PFSK-1 (cell line): ENCODE data around the gene HMGCS1.

Experiments used
- FOXP2 ChIP-seq: optimal IDR thresholded peaks from 2 replicates; pipeline ENCODE3; 2011; ENCODE audit warnings: borderline replicate concordance, control low read depth, inconsistent platforms; ENCODE audit not compliant: insufficient read depth; ENCODE audit errors: extremely low read length, extremely low read depth
- POLR2AphosphoS5 ChIP-seq: IDR thresholded peaks from 2 replicates; pipeline ENCODE4 v1.6.1; 2012; ENCODE audit warnings: low read depth, mild to moderate bottlenecking, control low read depth, low read length, moderate library complexity
- REST ChIP-seq, 2 experiments: IDR thresholded peaks; 2 replicates each; pipeline versions ENCODE4 v1.6.1 to v1.8.0; 2011 to 2012; ENCODE audit warnings: low read depth in 2 of 2, low read length in 2 of 2, control low read depth in 1 of 2, inconsistent platforms in 1 of 2, mild to moderate bottlenecking in 1 of 2, moderate library complexity in 1 of 2; ENCODE audit not compliant: insufficient read depth in 1 of 2
- SIN3A ChIP-seq: IDR thresholded peaks from 2 replicates; pipeline ENCODE4 v1.6.1; 2012; ENCODE audit warnings: mild to moderate bottlenecking, low read length, moderate library complexity, borderline replicate concordance; ENCODE audit not compliant: insufficient read depth
- TAF1 ChIP-seq: IDR thresholded peaks from 2 replicates; pipeline ENCODE4 v1.6.1; 2012; ENCODE audit warnings: low read length, control low read depth, borderline replicate concordance; ENCODE audit not compliant: insufficient read depth

- no peak for TF ChIP-seq POLR2AphosphoS5
- no peak for TF ChIP-seq SIN3A
- no peak for TF ChIP-seq TAF1
- TF ChIP-seq REST (IDR thresholded peaks at IDR 0.05; ENCODE audit: insufficient read depth in 1 of 2, low read depth in 2 of 2, low read length in 2 of 2) = no peak
- TF ChIP-seq FOXP2 = no peak
These were observed 22.9 kb upstream of the HMGCS1 start for GRCh38 chr5:43336159-43336558.
